ENCODE measurements around the gene CNPY1.

CNPY1 gene

DNA sequence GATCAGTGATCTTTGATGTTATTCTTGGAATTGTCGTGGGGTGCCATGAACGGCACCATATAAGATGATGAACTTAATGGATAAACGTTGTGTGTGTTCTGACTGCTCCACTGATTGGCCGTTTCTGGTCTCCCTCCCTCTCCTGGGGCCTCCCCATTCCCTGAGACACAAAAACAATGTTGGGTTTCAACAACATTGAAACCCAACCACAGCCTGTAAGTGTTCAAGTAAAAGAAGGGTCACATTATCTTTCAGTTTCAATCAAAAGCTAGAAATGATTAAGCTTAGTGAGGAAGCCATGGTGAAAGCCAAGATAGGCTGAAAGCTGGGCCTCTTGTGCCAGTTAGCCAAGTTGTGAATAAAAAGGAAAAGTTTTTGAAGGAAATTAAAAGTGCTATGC lies 68.9 kb downstream of the CNPY1 start:
- TF ChIP-seq, protein P1, sequence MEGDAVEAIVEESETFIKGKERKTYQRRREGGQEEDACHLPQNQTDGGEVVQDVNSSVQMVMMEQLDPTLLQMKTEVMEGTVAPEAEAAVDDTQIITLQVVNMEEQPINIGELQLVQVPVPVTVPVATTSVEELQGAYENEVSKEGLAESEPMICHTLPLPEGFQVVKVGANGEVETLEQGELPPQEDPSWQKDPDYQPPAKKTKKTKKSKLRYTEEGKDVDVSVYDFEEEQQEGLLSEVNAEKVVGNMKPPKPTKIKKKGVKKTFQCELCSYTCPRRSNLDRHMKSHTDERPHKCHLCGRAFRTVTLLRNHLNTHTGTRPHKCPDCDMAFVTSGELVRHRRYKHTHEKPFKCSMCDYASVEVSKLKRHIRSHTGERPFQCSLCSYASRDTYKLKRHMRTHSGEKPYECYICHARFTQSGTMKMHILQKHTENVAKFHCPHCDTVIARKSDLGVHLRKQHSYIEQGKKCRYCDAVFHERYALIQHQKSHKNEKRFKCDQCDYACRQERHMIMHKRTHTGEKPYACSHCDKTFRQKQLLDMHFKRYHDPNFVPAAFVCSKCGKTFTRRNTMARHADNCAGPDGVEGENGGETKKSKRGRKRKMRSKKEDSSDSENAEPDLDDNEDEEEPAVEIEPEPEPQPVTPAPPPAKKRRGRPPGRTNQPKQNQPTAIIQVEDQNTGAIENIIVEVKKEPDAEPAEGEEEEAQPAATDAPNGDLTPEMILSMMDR (IDR thresholded peaks at IDR 0.05; ENCODE audit: low read depth, low read length) = no peak
- DNase-seq (ENCODE audit: extremely low read depth, low read depth) = no peak

DNA sequence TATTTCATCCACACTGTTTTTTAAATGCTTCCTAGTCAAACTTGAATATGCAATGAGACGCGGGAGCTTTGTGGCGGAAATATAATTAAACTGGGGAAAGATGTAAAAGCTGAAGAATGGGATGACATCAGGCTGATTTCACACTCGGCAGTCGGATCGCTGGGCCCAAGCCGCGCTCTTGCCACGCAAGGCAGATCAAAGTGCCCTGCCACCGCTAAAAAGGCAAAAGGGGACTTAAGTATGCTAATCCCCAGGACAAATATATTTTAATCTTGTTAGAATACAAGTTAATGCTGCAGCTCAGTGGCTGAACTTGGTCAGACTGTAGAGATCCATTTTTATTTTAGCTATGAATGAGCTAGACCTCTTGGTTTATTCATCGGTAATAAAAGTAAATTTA lies 74.6 kb downstream of the CNPY1 start:
- DNase-seq (ENCODE audit: extremely low read depth, low read depth) = no peak
- TF ChIP-seq, protein P1 (IDR thresholded peaks at IDR 0.05; ENCODE audit: low read depth, low read length) = no peak

DNA sequence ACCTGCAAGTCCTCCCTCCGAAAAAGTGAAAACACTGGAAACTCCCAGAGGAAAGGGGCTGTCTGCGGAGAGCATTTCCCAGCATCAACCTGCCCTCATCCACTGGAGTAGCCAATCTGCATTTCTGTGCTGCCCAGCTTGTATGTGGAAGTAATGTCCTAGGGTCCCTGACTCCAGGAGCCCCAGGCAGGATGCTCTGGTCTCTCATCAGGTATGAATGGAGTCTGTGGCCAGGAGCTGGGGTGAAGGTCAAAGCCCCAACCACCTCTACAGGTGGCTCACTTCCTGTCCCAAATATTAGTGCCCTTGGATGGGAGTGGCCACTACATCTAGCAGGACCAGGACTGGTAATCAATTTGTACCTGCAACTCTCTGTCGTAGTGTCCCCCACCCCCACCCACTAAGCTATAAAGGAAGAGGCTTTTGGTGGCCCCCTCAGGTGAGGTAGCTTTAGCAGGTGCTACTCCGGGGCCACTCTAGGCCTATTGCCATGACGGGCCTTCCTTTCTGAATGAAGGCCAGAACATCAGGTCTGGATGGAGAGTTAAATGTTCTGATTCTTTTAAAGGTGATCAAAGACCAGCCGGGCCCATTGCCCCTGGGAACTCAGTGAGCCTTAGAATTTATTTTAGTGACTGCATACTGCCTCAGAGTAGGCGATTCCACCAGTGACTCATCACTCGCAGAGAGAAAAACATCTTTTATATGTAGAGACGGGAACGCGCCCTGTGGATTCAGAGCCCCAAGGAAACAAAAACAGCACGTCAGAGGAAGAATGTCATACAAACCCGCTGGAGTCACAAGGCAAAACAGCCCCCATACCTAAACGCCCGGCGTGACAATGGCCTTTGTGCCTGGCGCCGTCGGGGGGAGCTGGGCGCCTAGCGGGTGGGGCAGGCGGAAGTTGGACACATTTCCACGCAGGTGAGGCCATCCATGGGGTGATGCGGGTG lies 75.4 kb downstream of the CNPY1 start:
- no peak for DNase-seq (ENCODE audit: extremely low read depth, low read depth)
- TF ChIP-seq, protein P1 (IDR thresholded peaks at IDR 0.05; ENCODE audit: low read depth, low read length) = no peak

- TF ChIP-seq, protein P1 (IDR thresholded peaks at IDR 0.05; ENCODE audit: low read depth, low read length) = no peak
- DNase-seq (ENCODE audit: extremely low read depth, low read depth) = no peak
These were observed 76.2 kb downstream of the CNPY1 start for GRCh38 chr7:155470186-155470487.

DNA sequence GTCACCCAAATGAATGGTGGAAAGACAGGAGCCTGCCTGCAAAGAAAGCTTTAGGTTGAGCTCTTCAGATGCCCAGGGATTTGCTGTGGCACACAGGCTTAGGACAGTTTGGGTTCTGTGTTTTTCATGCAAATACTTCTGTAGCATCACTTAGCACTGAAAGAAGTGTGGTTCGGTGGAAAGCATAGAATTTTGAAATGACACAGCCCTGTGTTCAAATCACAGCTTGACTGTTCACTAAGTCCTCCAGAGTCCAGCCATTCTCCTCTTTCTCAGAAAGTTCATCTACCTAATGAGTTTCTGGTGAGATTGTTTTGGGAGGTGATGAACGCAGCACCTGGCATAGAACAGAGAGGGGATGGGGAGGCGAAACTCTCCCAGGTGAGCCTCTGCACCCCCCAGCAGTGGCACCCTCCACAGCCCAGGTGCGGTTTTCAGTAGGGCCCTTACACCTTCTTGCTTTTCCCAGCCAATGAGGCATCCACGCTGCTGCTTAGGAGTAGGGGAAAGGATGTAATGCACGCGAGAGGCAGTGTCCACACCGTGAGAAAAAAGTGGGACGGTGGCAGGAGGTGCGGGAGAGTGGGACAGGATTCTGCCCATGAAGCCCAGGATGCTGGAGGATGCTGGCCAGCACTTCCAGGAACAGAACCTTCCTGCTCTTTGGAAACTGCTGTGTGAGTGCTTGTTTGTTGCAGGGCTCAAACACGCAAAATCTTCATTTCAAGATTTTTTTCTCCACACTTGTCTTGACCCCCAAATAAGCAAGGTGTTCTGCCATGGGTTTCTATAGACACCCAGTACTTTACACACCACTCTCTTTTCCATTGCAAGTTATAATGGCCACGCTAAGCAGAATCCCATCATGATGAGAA lies 76.8 kb downstream of the CNPY1 start:
- TF ChIP-seq, protein P1 (IDR thresholded peaks at IDR 0.05; ENCODE audit: low read depth, low read length) = no peak
- DNase-seq (ENCODE audit: extremely low read depth, low read depth) = no peak

- TF ChIP-seq, protein P1 (IDR thresholded peaks at IDR 0.05; ENCODE audit: low read depth, low read length) = no peak
- no peak for DNase-seq (ENCODE audit: extremely low read depth, low read depth)
These were observed 77.6 kb downstream of the CNPY1 start for GRCh38 chr7:155468785-155469148.

Measured in AG09319 (cell line).